SW480 (cell line): ENCODE measurements around the gene TYW1B.
A peak's percentile ranks its signal among the peaks of the same experiment; 100 is the strongest.
"Not testable (repeated sequence)": the region's sequence is repeated elsewhere in the genome, so short reads cannot be mapped to it uniquely, and the experiment has no call there.

Experiments used
- DNase-seq: peaks from one replicate; pipeline ENCODE4 v3.0.0-alpha.2; 2016; ENCODE audit warnings: low spot score

The TYW1B gene

GRCh38 chr7:72754312-72754711 is 73.7 kb downstream of the TYW1B start:
- DNase-seq: no peak

GRCh38 chr7:72753781-72754180 is 74.2 kb downstream of the TYW1B start:
- DNase-seq: no peak

- DNase-seq: not testable (repeated sequence)
These were observed 74.8 kb downstream of the TYW1B start for GRCh38 chr7:72753229-72753628.

GRCh38 chr7:72751978-72752377 is 76.0 kb downstream of the TYW1B start:
- DNase-seq: no peak

- DNase-seq: no peak
These were observed 76.6 kb downstream of the TYW1B start for GRCh38 chr7:72751378-72751777.

- DNase-seq: not testable (repeated sequence)
These were observed 79.4 kb downstream of the TYW1B start for GRCh38 chr7:72748649-72749048.

- DNase-seq: not testable (repeated sequence)
These were observed 83.6 kb downstream of the TYW1B start for GRCh38 chr7:72744244-72744926.

- not testable (repeated sequence) for DNase-seq
These were observed 84.2 kb downstream of the TYW1B start for GRCh38 chr7:72743801-72744200.

GRCh38 chr7:72739716-72740115 is 88.3 kb downstream of the TYW1B start:
- DNase-seq: not testable (repeated sequence)

- DNase-seq: not testable (repeated sequence)
These were observed 92.1 kb downstream of the TYW1B start for GRCh38 chr7:72735855-72736254.

- not testable (repeated sequence) for DNase-seq
These were observed 97.2 kb downstream of the TYW1B start for GRCh38 chr7:72730815-72731214.

- DNase-seq: not testable (repeated sequence)
These were observed 97.6 kb downstream of the TYW1B start for GRCh38 chr7:72730384-72730783.

GRCh38 chr7:72729130-72729529 is 98.9 kb downstream of the TYW1B start:
- DNase-seq: not testable (repeated sequence)

- peak; percentile 50 for DNase-seq
These were observed 105.3 kb downstream of the TYW1B start for GRCh38 chr7:72722694-72723093.

- DNase-seq: not testable (repeated sequence)
These were observed 107.1 kb downstream of the TYW1B start for GRCh38 chr7:72720890-72721289.

- not testable (repeated sequence) for DNase-seq
These were observed 110.7 kb downstream of the TYW1B start for GRCh38 chr7:72717252-72717774.

GRCh38 chr7:72711927-72712326 is 116.1 kb downstream of the TYW1B start:
- not testable (repeated sequence) for DNase-seq

GRCh38 chr7:72710983-72711382 is 117.0 kb downstream of the TYW1B start:
- no peak for DNase-seq

- DNase-seq: no peak
These were observed 118.1 kb downstream of the TYW1B start for GRCh38 chr7:72709909-72710308.

GRCh38 chr7:72708371-72709050 is 119.5 kb downstream of the TYW1B start:
- not testable (repeated sequence) for DNase-seq

GRCh38 chr7:72706521-72706920 is 121.5 kb downstream of the TYW1B start:
- no peak for DNase-seq

GRCh38 chr7:72705693-72706092 is 122.3 kb downstream of the TYW1B start:
- DNase-seq: not testable (repeated sequence)

- DNase-seq: no peak
These were observed 123.1 kb downstream of the TYW1B start for GRCh38 chr7:72704894-72705293.
